Liver (tissue), 9 donors: Measurements from ENCODE around the gene CSF1. TPM values are rescaled to one million over a fixed set of nuclear protein-coding genes. Genes with fewer than 3 reads are reported as not detected.
"Not testable (repeated sequence)": the region's sequence is repeated elsewhere in the genome, so short reads cannot be mapped to it uniquely, and the experiment has no call there.

Experiments
- DNase-seq: peaks from one replicate; pipeline ENCODE4 v3.0.0-alpha.2; 2017; ENCODE audit warnings: low spot score
- H3K27ac ChIP-seq, 2 donors: one replicate each; pipeline ENCODE4 v1.7.0; 2013; ENCODE audit warnings: inconsistent platforms in 2 of 2, low read length in 2 of 2, control low read depth in 1 of 2, low read depth in 1 of 2, mild to moderate bottlenecking in 1 of 2
- H3K27me3 ChIP-seq, 4 donors: one replicate each; pipeline versions ENCODE4 v1.6.1 to v1.7.0; 2013; ENCODE audit warnings: low read length in 3 of 4, inconsistent platforms in 1 of 4, mild to moderate bottlenecking in 1 of 4, moderate library complexity in 1 of 4; ENCODE audit not compliant: control insufficient read depth in 4 of 4, insufficient read depth in 4 of 4
- H3K36me3 ChIP-seq, 4 donors: one replicate each; pipeline versions ENCODE4 v1.6.1 to v1.7.0; 2013; ENCODE audit warnings: low read length in 3 of 4, mild to moderate bottlenecking in 3 of 4, low read depth in 1 of 4, moderate library complexity in 1 of 4; ENCODE audit not compliant: control insufficient read depth in 4 of 4, insufficient read depth in 3 of 4
- H3K4me1 ChIP-seq, 4 donors: one replicate each; pipeline versions ENCODE4 v1.6.1 to v1.7.0; 2013; ENCODE audit warnings: low read length in 3 of 4, mild to moderate bottlenecking in 3 of 4, moderate library complexity in 1 of 4; ENCODE audit not compliant: control insufficient read depth in 4 of 4, insufficient read depth in 4 of 4
- H3K4me3 ChIP-seq, 3 donors: one replicate each; pipeline versions ENCODE4 v1.6.1 to v1.7.0; 2013; ENCODE audit warnings: low read length in 3 of 3, control low read depth in 1 of 3, low read depth in 1 of 3, mild to moderate bottlenecking in 1 of 3
- H3K9ac ChIP-seq, 2 donors: one replicate each; pipeline ENCODE4 v1.7.0; 2013; ENCODE audit warnings: low read length in 2 of 2, mild to moderate bottlenecking in 2 of 2, moderate library complexity in 2 of 2, control low read depth in 1 of 2, low read depth in 1 of 2
- H3K9me3 ChIP-seq, 4 donors: one replicate each; pipeline versions ENCODE4 v1.6.1 to v1.7.0; 2013; ENCODE audit warnings: low read length in 3 of 4; ENCODE audit not compliant: control insufficient read depth in 4 of 4
- EGR1 ChIP-seq, 2 donors: IDR thresholded peaks; 2 replicates each; pipeline ENCODE4 v1.6.1; 2016 to 2018; ENCODE audit warnings: antibody characterized with exemption in 2 of 2, low read depth in 2 of 2
- FOXA1 ChIP-seq: IDR thresholded peaks from 2 replicates; pipeline ENCODE4 v1.6.1; 2016; ENCODE audit warnings: antibody characterized with exemption
- FOXA2 ChIP-seq: IDR thresholded peaks from 2 replicates; pipeline ENCODE4 v1.6.1; 2016; ENCODE audit warnings: antibody characterized with exemption
- GABPA ChIP-seq, 2 donors: IDR thresholded peaks in 1 of 2; conservative IDR thresholded peaks in 1 of 2; 2 replicates each; pipeline ENCODE4 v1.6.1; 2016; ENCODE audit warnings: antibody characterized with exemption in 2 of 2, mild to moderate bottlenecking in 1 of 2, moderate library complexity in 1 of 2
- HNF4A ChIP-seq, 2 donors: conservative IDR thresholded peaks; 2 replicates each; pipeline ENCODE4 v1.6.1; 2016; ENCODE audit warnings: antibody characterized with exemption in 2 of 2, mild to moderate bottlenecking in 2 of 2
- HNF4G ChIP-seq: IDR thresholded peaks from 2 replicates; pipeline ENCODE4 v1.6.1; 2016; ENCODE audit warnings: antibody characterized with exemption
- MAX ChIP-seq: IDR thresholded peaks from 2 replicates; pipeline ENCODE4 v1.6.1; 2016; ENCODE audit warnings: antibody characterized with exemption
- NR2F2 ChIP-seq: IDR thresholded peaks from 2 replicates; pipeline ENCODE4 v1.6.1; 2016; ENCODE audit warnings: antibody characterized with exemption
- RAD21 ChIP-seq, 2 donors: IDR thresholded peaks; 2 replicates each; pipeline ENCODE4 v1.6.1; 2016; ENCODE audit warnings: antibody characterized with exemption in 2 of 2, mild to moderate bottlenecking in 2 of 2
- REST ChIP-seq: IDR thresholded peaks from 2 replicates; pipeline ENCODE4 v1.6.1; 2016; ENCODE audit warnings: antibody characterized with exemption, mild to moderate bottlenecking
- RXRA ChIP-seq, 2 donors: IDR thresholded peaks; 2 replicates each; pipeline ENCODE4 v1.6.1; 2017 to 2018; ENCODE audit warnings: antibody characterized with exemption in 2 of 2, mild to moderate bottlenecking in 1 of 2
- SP1 ChIP-seq: IDR thresholded peaks from 2 replicates; pipeline ENCODE4 v1.6.1; 2018; ENCODE audit warnings: antibody characterized with exemption, mild to moderate bottlenecking
- YY1 ChIP-seq: IDR thresholded peaks from 2 replicates; pipeline ENCODE4 v1.6.1; 2016; ENCODE audit warnings: antibody characterized with exemption, mild to moderate bottlenecking
- WGBS: extraction: QIAGEN DNeasy Blood & Tissue Kit; methylation state at CpG from one replicate; pipeline ENCODE4 v1.1.7; 2013; 5-methylcytosine and 5-hydroxymethylcytosine counted together
- polyA plus RNA-seq, 2 donors: library from polyadenylated mRNA; stranded (reverse) in 1 of 2; unstranded in 1 of 2; fragments of 200-250 nt in 1 of 2; fragments of >200 nt in 1 of 2; fragmentation: Nextera tagmentation in 1 of 2; extraction: Ambion mirVana in 1 of 2; gene quantifications; one replicate each; pipeline versions ENCODE4 v1.2.1 to v1.2.3, GENCODE V29; 2013 to 2015
- total RNA-seq, 2 donors: library from RNA; depleted of rRNA; stranded (reverse); fragments of >200 nt; gene quantifications; one replicate each; pipeline ENCODE4 v1.2.3, GENCODE V29; 2014
- donor health status: healthy.
- donor health status: healthy.
- donor health status: healthy.
- donor health status: healthy.
- donor health status: healthy.

CSF1 gene
- 10 to 100 TPM in 1 of 2 donors, 1 to 10 TPM in 1; 6.3 to 15.2 TPM for total RNA-seq
- polyA plus RNA-seq = 10 to 100 TPM; 11.0 to 11.7 TPM

- H3K9me3 ChIP-seq = no peaks in the 10 kb centered on the region
- H3K4me1 ChIP-seq = peaks cover 4 to 44% (median 21%) of the 10 kb centered on the region in 4 donors
- 4% methylated on average over 45 of the region's 45 CpGs for WGBS
- DNase-seq = peak; percentile 77
- peak within 1 kb of the TSS; percentile 68 to 81 (median 79) for H3K4me3 ChIP-seq
- peak within 1 kb of the TSS; percentile 31 to 64 for H3K9ac ChIP-seq
- TF ChIP-seq YY1 (peak; percentile 32), HNF4A (conservative IDR thresholded peaks at IDR 0.05) (peak in 1 of 2 donors; percentile 18), RXRA (IDR thresholded peaks at IDR 0.05) (peak in 1 of 2 donors; percentile 30), FOXA2 (no peak), FOXA1 (no peak), RAD21 (IDR thresholded peaks at IDR 0.05) (peak in 1 of 2 donors; percentile 8), SP1 (peak; percentile 17)
- peak within 1 kb of the TSS; percentile 49 to 52 for H3K27ac ChIP-seq
- H3K36me3 ChIP-seq = peaks cover 0 to 10% (median 2%) of the 10 kb centered on the region in 4 donors
- H3K27me3 ChIP-seq = no peaks in the 10 kb centered on the region
Measured at GRCh38 chr1:109910123-109910962, at the start of gene CSF1. Gene CSF1 (plus strand): TSS chr1:109910849. CDS start chr1:109911024, 175 bp downstream.

GRCh38 chr1:109861616-109862015 lies 49.0 kb upstream of the CSF1 start:
- 96% methylated on average over 2 of the region's 2 CpGs for WGBS
- H3K4me3 ChIP-seq, H3K27ac ChIP-seq, H3K4me1 ChIP-seq, H3K36me3 ChIP-seq, H3K9ac ChIP-seq, H3K27me3 ChIP-seq, H3K9me3 ChIP-seq, DNase-seq: not testable (repeated sequence)

GRCh38 chr1:109863667-109864046 lies 47.0 kb upstream of the CSF1 start:
- no peaks in the 10 kb centered on the region for H3K27me3 ChIP-seq
- no peak overlapping the region for H3K9ac ChIP-seq
- no peak overlapping the region for H3K4me3 ChIP-seq
- no peaks in the 10 kb centered on the region for H3K4me1 ChIP-seq
- DNase-seq = no peak
- no peaks in the 10 kb centered on the region for H3K36me3 ChIP-seq
- TF ChIP-seq HNF4A (conservative IDR thresholded peaks at IDR 0.05) = no peak
- TF ChIP-seq FOXA2 = no peak
- no peak for TF ChIP-seq HNF4G
- no peak for TF ChIP-seq EGR1 (IDR thresholded peaks at IDR 0.05; ENCODE audit: low read depth in 2 of 2)
- no peak for TF ChIP-seq MAX
- no peak overlapping the region for H3K27ac ChIP-seq
- no peaks in the 10 kb centered on the region for H3K9me3 ChIP-seq

- no peaks in the 10 kb centered on the region for H3K36me3 ChIP-seq
- no peak for TF ChIP-seq REST
- no peak for TF ChIP-seq YY1
- no peak for TF ChIP-seq RAD21 (IDR thresholded peaks at IDR 0.05)
- TF ChIP-seq GABPA (IDR thresholded peaks at IDR 0.05 in 1 of 2, conservative IDR thresholded peaks at IDR 0.05 in 1 of 2) = no peak
- TF ChIP-seq NR2F2 = no peak
- no peak for TF ChIP-seq RXRA (IDR thresholded peaks at IDR 0.05)
- TF ChIP-seq EGR1 (IDR thresholded peaks at IDR 0.05; ENCODE audit: low read depth in 2 of 2) = no peak
- no peak for TF ChIP-seq HNF4A (conservative IDR thresholded peaks at IDR 0.05)
- 82% methylated on average over 5 of the region's 5 CpGs for WGBS
- H3K27ac ChIP-seq = peak overlapping the region in 1 of 2 donors; percentile 19
- H3K9ac ChIP-seq = no peak overlapping the region
- H3K27me3 ChIP-seq = no peaks in the 10 kb centered on the region
- H3K4me1 ChIP-seq = no peaks in the 10 kb centered on the region
- H3K9me3 ChIP-seq = no peaks in the 10 kb centered on the region
- DNase-seq = no peak
- H3K4me3 ChIP-seq = no peak overlapping the region
Measured at GRCh38 chr1:109864047-109864822, 46.4 kb upstream of the CSF1 start.
